ENCODE measurements around the gene RPL6. TPM values are rescaled to one million over a fixed set of nuclear protein-coding genes. Genes with fewer than 3 reads are reported as not detected.

Gene RPL6
- total RNA-seq, 2 experiments from 2014 or later: 1,104 to 1,130 TPM

GRCh38 chr12:112370199-112370598 is 39.2 kb downstream of the RPL6 start:
- POLR2A ChIA-PET: no interaction called here
- H3K27ac Mint-ChIP-seq: no peak overlapping the region

GRCh38 chr12:112368856-112369255 is 40.5 kb downstream of the RPL6 start:
- ChIA-PET POLR2A (no interaction called here), CTCF (no interaction called here)
- no peak overlapping the region for H3K27ac Mint-ChIP-seq
- no peak overlapping the region for H3K4me3 Mint-ChIP-seq
- H3K27me3 Mint-ChIP-seq (ENCODE audit: low read depth): no peaks in the 10 kb centered on the region
- no peaks in the 10 kb centered on the region for H3K9me3 Mint-ChIP-seq (ENCODE audit: insufficient read depth)
- no peaks in the 10 kb centered on the region for H3K36me3 Mint-ChIP-seq (ENCODE audit: low read depth)
- no peak for DNase-seq
- ATAC-seq: no peak
- H3K4me1 Mint-ChIP-seq (ENCODE audit: low read depth): peaks cover 6% of the 10 kb centered on the region

More at GRCh38 chr12:112370199-112370598, 39.2 kb downstream of the RPL6 start:
- CTCF ChIA-PET: no interaction called here
- DNase-seq (no peak), ATAC-seq (no peak)
- Mint-ChIP-seq H3K36me3 (ENCODE audit: low read depth) (no peaks in the 10 kb centered on the region), H3K9me3 (ENCODE audit: insufficient read depth) (no peaks in the 10 kb centered on the region), H3K27me3 (ENCODE audit: low read depth) (no peaks in the 10 kb centered on the region), H3K4me1 (ENCODE audit: low read depth) (peaks cover 6% of the 10 kb centered on the region), H3K4me3 (no peak overlapping the region)

GRCh38 chr12:112367965-112368364 is 41.4 kb downstream of the RPL6 start:
- Mint-ChIP-seq H3K27ac (no peak overlapping the region), H3K4me1 (ENCODE audit: low read depth) (peaks cover 6% of the 10 kb centered on the region), H3K36me3 (ENCODE audit: low read depth) (no peaks in the 10 kb centered on the region), H3K9me3 (ENCODE audit: insufficient read depth) (no peaks in the 10 kb centered on the region), H3K4me3 (no peak overlapping the region), H3K27me3 (ENCODE audit: low read depth) (no peaks in the 10 kb centered on the region)
- ATAC-seq: no peak
- no peak for DNase-seq
- ChIA-PET CTCF (no interaction called here), POLR2A (no interaction called here)

- no peak overlapping the region for H3K27ac Mint-ChIP-seq
- ChIA-PET POLR2A (no interaction called here), CTCF (no interaction called here)
- no peak for DNase-seq
- H3K4me1 Mint-ChIP-seq (ENCODE audit: low read depth): no peaks in the 10 kb centered on the region
- no peak overlapping the region for H3K4me3 Mint-ChIP-seq
- no peak for ATAC-seq
- H3K27me3 Mint-ChIP-seq (ENCODE audit: low read depth): no peaks in the 10 kb centered on the region
- H3K36me3 Mint-ChIP-seq (ENCODE audit: low read depth): no peaks in the 10 kb centered on the region
- H3K9me3 Mint-ChIP-seq (ENCODE audit: insufficient read depth): no peaks in the 10 kb centered on the region
These were observed 47.1 kb downstream of the RPL6 start for GRCh38 chr12:112362310-112362709.

GRCh38 chr12:112361271-112361670 is 48.1 kb downstream of the RPL6 start:
- ATAC-seq (no peak), DNase-seq (no peak)
- H3K9me3 Mint-ChIP-seq (ENCODE audit: insufficient read depth): no peaks in the 10 kb centered on the region
- no peaks in the 10 kb centered on the region for H3K27me3 Mint-ChIP-seq (ENCODE audit: low read depth)
- CTCF ChIA-PET: no interaction called here
- no peak overlapping the region for H3K4me3 Mint-ChIP-seq
- H3K36me3 Mint-ChIP-seq (ENCODE audit: low read depth): no peaks in the 10 kb centered on the region
- no peak overlapping the region for H3K27ac Mint-ChIP-seq
- no peaks in the 10 kb centered on the region for H3K4me1 Mint-ChIP-seq (ENCODE audit: low read depth)
- POLR2A ChIA-PET: interaction anchor here (0.6 kb wide), 1 partner anchor 119 kb away, joined by 3 read pairs; no protein-coding TSS in a partner anchor

- no peak overlapping the region for H3K27ac Mint-ChIP-seq
- ATAC-seq (no peak), DNase-seq (no peak)
- POLR2A ChIA-PET: no interaction called here
- H3K4me1 Mint-ChIP-seq (ENCODE audit: low read depth): no peaks in the 10 kb centered on the region
- CTCF ChIA-PET: no interaction called here
- H3K36me3 Mint-ChIP-seq (ENCODE audit: low read depth): no peaks in the 10 kb centered on the region
- no peaks in the 10 kb centered on the region for H3K9me3 Mint-ChIP-seq (ENCODE audit: insufficient read depth)
- no peak overlapping the region for H3K4me3 Mint-ChIP-seq
- H3K27me3 Mint-ChIP-seq (ENCODE audit: low read depth): no peaks in the 10 kb centered on the region
These were observed 50.1 kb downstream of the RPL6 start for GRCh38 chr12:112359290-112359689.

GRCh38 chr12:112357214-112357613 is 52.2 kb downstream of the RPL6 start:
- Mint-ChIP-seq H3K4me3 (no peak overlapping the region), H3K36me3 (ENCODE audit: low read depth) (no peaks in the 10 kb centered on the region), H3K4me1 (ENCODE audit: low read depth) (peaks cover 5% of the 10 kb centered on the region), H3K27ac (no peak overlapping the region), H3K27me3 (ENCODE audit: low read depth) (no peaks in the 10 kb centered on the region), H3K9me3 (ENCODE audit: insufficient read depth) (no peaks in the 10 kb centered on the region)
- ChIA-PET CTCF (no interaction called here), POLR2A (no interaction called here)
- DNase-seq (no peak), ATAC-seq (no peak)

Other genes starting within 250 kb of the RPL6 start
- 10 to 100 TPM; 39.3 to 47.8 TPM for gene HECTD4, start 27.2 kb downstream of the RPL6 start, total RNA-seq
- gene PTPN11, start 9.3 kb upstream of the RPL6 start, total RNA-seq: 100 to 1,000 TPM; 106 to 112 TPM